Hepatocyte (in vitro differentiated cells): ENCODE data around the gene PGGHG. TPM values are rescaled to one million over a fixed set of nuclear protein-coding genes. Genes with fewer than 3 reads are reported as not detected.

Source experiments
- DNase-seq: peaks from one replicate; pipeline ENCODE4 v3.0.0-alpha.2; 2016; ENCODE audit warnings: low spot score
- H2AFZ ChIP-seq: fragments of 200-600 bp; sonication (generic); 2 replicates; pipeline ENCODE4 v1.6.0; 2016; ENCODE audit warnings: antibody characterized with exemption, mild to moderate bottlenecking
- H3K27ac ChIP-seq: fragments of 200-600 bp; sonication (generic); 2 replicates; pipeline ENCODE4 v1.5.1; 2016; ENCODE audit warnings: mild to moderate bottlenecking
- H3K27me3 ChIP-seq: fragments of 200-600 bp; sonication (generic); 2 replicates; pipeline ENCODE4 v1.6.1; 2016
- H3K36me3 ChIP-seq: fragments of 200-600 bp; sonication (generic); replicated peaks from 2 replicates; pipeline ENCODE4 v1.5.1; 2016; ENCODE audit warnings: low read depth; ENCODE audit not compliant: insufficient read depth
- H3K4me1 ChIP-seq: fragments of 200-600 bp; sonication (generic); 2 replicates; pipeline ENCODE4 v1.5.1; 2016; ENCODE audit warnings: mild to moderate bottlenecking, moderate library complexity; ENCODE audit not compliant: insufficient read depth
- H3K4me2 ChIP-seq: fragments of 200-600 bp; sonication (generic); 2 replicates; pipeline ENCODE4 v1.6.0; 2016
- H3K4me3 ChIP-seq: fragments of 200-600 bp; sonication (generic); 2 replicates; pipeline ENCODE4 v1.5.1; 2016; ENCODE audit warnings: mild to moderate bottlenecking
- H3K79me2 ChIP-seq: fragments of 200-600 bp; sonication (generic); 2 replicates; pipeline ENCODE4 v1.6.0; 2017; ENCODE audit warnings: mild to moderate bottlenecking
- H3K9me2 ChIP-seq: fragments of 200-600 bp; sonication (generic); replicated peaks from 2 replicates; pipeline ENCODE4 v1.6.0; 2017; ENCODE audit warnings: mild to moderate bottlenecking; ENCODE audit not compliant: insufficient read depth
- H3K9me3 ChIP-seq: fragments of 200-600 bp; sonication (generic); 2 replicates; pipeline ENCODE4 v1.5.1; 2016; ENCODE audit warnings: low read depth, mild to moderate bottlenecking
- H4K20me1 ChIP-seq: fragments of 200-600 bp; sonication (generic); 2 replicates; pipeline ENCODE4 v1.6.0; 2016; ENCODE audit warnings: mild to moderate bottlenecking; ENCODE audit not compliant: insufficient read depth, poor library complexity, severe bottlenecking
- CTCF ChIP-seq: fragments of 200-600 bp; sonication (generic); IDR thresholded peaks from 2 replicates; pipeline ENCODE4 v1.5.1; 2016; ENCODE audit warnings: antibody characterized with exemption, mild to moderate bottlenecking; ENCODE audit not compliant: poor library complexity
- EZH2 ChIP-seq: fragments of 200-600 bp; sonication (generic); IDR thresholded peaks from 2 replicates; pipeline ENCODE4 v1.6.1; 2016; ENCODE audit warnings: antibody characterized with exemption, mild to moderate bottlenecking, borderline replicate concordance
- EZH2phosphoT487 ChIP-seq: fragments of 200-600 bp; sonication (generic); IDR thresholded peaks from one replicate; pipeline ENCODE4 v1.6.1; 2018; ENCODE audit warnings: antibody characterized with exemption, mild to moderate bottlenecking, low read depth, moderate library complexity; ENCODE audit not compliant: unreplicated experiment, severe bottlenecking
- WGBS: methylation state at CpG from one replicate; pipeline ENCODE4 v1.1.6; 2016; ENCODE audit warnings: low lambda C conversion rate; ENCODE audit errors: missing lambda C conversion rate; 5-methylcytosine and 5-hydroxymethylcytosine counted together
- polyA plus RNA-seq: library from polyadenylated mRNA; unstranded; fragments of >200 nt; fragmentation: Nextera tagmentation; extraction: Ambion mirVana; gene quantifications from 2 replicates; pipeline ENCODE4 v1.2.1, GENCODE V29; 2016
- total RNA-seq: library from RNA; depleted of rRNA; stranded (reverse); fragments of >200 nt; gene quantifications from 2 replicates; pipeline ENCODE4 v1.2.3, GENCODE V29; 2014

The PGGHG gene
- total and polyA plus RNA-seq, 2 experiments from 2014 or later: 19.2 to 27.9 TPM

GRCh38 chr11:289712-290620 is 1.0 kb downstream of the PGGHG start:
- Histone ChIP-seq H3K4me1 (peaks cover 19% of the 10 kb centered on the region), H3K27me3 (no peaks in the 10 kb centered on the region), H3K9me2 (no peaks in the 10 kb centered on the region), H2AFZ (no peak overlapping the region), H3K4me2 (peak overlapping the region; percentile 98), H3K27ac (no peak overlapping the region), H4K20me1 (no peaks in the 10 kb centered on the region), H3K4me3 (no peak overlapping the region), H3K9me3 (no peaks in the 10 kb centered on the region), H3K79me2 (no peaks in the 10 kb centered on the region), H3K36me3 (no peaks in the 10 kb centered on the region)
- WGBS: 79% methylated on average over 44 of the region's 48 CpGs
- TF ChIP-seq CTCF (no peak), EZH2 (no peak), EZH2phosphoT487 (no peak)
- DNase-seq: no peak

- 90% methylated on average over 13 of the region's 13 CpGs for WGBS
- H3K36me3 ChIP-seq: no peaks in the 10 kb centered on the region
- peak overlapping the region; percentile 98 for H3K4me2 ChIP-seq
- H3K27ac ChIP-seq: no peak overlapping the region
- no peaks in the 10 kb centered on the region for H3K9me3 ChIP-seq
- H2AFZ ChIP-seq: no peak overlapping the region
- no peak for TF ChIP-seq EZH2phosphoT487
- no peak for TF ChIP-seq CTCF
- no peak for TF ChIP-seq EZH2
- H3K79me2 ChIP-seq: no peaks in the 10 kb centered on the region
- H3K27me3 ChIP-seq: no peaks in the 10 kb centered on the region
- H4K20me1 ChIP-seq: no peaks in the 10 kb centered on the region
- no peak overlapping the region for H3K4me3 ChIP-seq
- H3K4me1 ChIP-seq: peaks cover 19% of the 10 kb centered on the region
- no peaks in the 10 kb centered on the region for H3K9me2 ChIP-seq
- DNase-seq: no peak
Observed at GRCh38 chr11:290621-291231, 1.8 kb downstream of the PGGHG start.

GRCh38 chr11:291281-292210 is 2.6 kb downstream of the PGGHG start:
- no peak overlapping the region for H3K4me2 ChIP-seq
- DNase-seq: no peak
- H3K4me1 ChIP-seq: peaks cover 19% of the 10 kb centered on the region
- no peaks in the 10 kb centered on the region for H4K20me1 ChIP-seq
- no peaks in the 10 kb centered on the region for H3K79me2 ChIP-seq
- H3K4me3 ChIP-seq: no peak overlapping the region
- no peak overlapping the region for H2AFZ ChIP-seq
- WGBS: 90% methylated on average over 32 of the region's 44 CpGs
- no peaks in the 10 kb centered on the region for H3K27me3 ChIP-seq
- no peak for TF ChIP-seq EZH2
- H3K36me3 ChIP-seq: no peaks in the 10 kb centered on the region
- no peak overlapping the region for H3K27ac ChIP-seq
- no peaks in the 10 kb centered on the region for H3K9me3 ChIP-seq
- H3K9me2 ChIP-seq: no peaks in the 10 kb centered on the region
